22Rv1 (cell line): ENCODE data around the gene SLC35G6.

Experiments
- CTCF ChIP-seq: fragments of 450-650 bp; IDR thresholded peaks from 2 replicates; pipeline ENCODE4 v1.5.1; 2017; ENCODE audit warnings: mild to moderate bottlenecking
- ZFX ChIP-seq: fragments of 450-650 bp; IDR thresholded peaks from 2 replicates; pipeline ENCODE4 v1.6.1; 2017; ENCODE audit warnings: antibody characterized with exemption, borderline replicate concordance

- TF ChIP-seq CTCF (no peak), ZFX (no peak)
These were observed 3.6 kb upstream of the SLC35G6 start for GRCh38 chr17:7477392-7478275.
